CD4-positive, alpha-beta T cell treated with Interleukin-12 subunit alpha and Interleukin-12 subunit beta, for 1 hour (primary cell): ENCODE measurements around the gene PIEZO1.
A peak's percentile ranks its signal among the peaks of the same experiment; 100 is the strongest.
"Not testable (repeated sequence)": the region's sequence is repeated elsewhere in the genome, so short reads cannot be mapped to it uniquely, and the experiment has no call there.

Experiments used
- DNase-seq: peaks from one replicate; pipeline ENCODE4 v3.0.0-alpha.2; 2020

PIEZO1 gene

GRCh38 chr16:88685156-88686061 is 99.6 kb downstream of the PIEZO1 start:
- peak; percentile 62 for DNase-seq

DNA sequence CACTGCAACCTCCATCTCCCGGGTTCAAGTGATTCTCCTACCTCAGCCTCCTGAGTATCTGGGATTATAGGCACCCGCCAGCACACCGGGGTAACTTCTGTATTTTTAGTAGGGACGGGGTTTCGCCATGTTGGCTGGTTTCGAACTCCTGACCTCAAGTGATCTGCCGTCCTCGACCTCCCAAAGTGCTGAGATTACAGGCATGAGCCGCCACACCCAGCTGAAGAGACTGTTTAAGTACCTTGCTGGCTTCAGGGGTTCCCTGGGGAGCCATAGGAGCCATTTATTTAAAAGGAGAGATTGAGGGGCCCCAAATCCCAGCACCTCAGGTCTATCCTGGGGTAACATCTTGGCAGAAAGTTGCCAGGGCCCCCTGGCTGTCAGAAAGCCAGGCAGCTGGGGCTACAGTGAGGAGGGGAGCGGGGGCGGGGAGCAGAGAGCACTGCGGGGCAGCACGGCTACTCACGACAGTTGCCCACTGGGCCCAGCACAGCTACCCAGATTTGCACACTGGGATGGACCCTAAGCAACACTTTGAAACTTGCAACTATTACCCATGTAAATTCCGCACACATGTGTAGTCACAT is 100.4 kb downstream of the PIEZO1 start:
- DNase-seq, result no peak

GRCh38 chr16:88681709-88682451 is 103.1 kb downstream of the PIEZO1 start:
- peak; percentile 58 for DNase-seq

- DNase-seq, result peak; percentile 61
Measured at GRCh38 chr16:88681084-88681680, 103.8 kb downstream of the PIEZO1 start.

DNA sequence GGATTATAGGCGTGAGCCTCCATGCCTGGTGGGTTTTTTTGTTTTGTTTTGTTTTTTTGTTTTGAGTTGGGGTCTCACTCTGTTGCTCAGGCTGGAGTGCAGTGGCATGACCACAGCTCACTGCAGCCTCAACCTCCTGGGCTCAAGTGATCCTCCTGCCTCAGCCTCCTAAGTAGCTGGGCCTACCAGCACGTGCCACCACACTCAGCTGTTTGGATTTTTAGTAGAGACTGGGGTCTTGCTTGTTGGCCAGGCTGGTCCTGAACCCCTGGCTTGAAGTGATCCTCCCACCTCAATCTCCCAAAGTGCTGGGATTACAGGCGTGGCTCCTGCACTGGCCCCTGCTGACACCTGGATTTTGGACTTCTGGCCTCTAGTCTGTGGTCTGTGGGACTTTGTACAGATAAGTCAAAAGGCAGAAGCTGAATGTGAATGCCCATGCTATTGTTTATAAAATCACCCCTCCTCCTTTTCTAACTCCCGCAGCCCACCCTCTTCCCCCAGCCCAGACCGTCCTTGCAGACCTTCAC is 104.4 kb downstream of the PIEZO1 start:
- DNase-seq, result no peak

DNA sequence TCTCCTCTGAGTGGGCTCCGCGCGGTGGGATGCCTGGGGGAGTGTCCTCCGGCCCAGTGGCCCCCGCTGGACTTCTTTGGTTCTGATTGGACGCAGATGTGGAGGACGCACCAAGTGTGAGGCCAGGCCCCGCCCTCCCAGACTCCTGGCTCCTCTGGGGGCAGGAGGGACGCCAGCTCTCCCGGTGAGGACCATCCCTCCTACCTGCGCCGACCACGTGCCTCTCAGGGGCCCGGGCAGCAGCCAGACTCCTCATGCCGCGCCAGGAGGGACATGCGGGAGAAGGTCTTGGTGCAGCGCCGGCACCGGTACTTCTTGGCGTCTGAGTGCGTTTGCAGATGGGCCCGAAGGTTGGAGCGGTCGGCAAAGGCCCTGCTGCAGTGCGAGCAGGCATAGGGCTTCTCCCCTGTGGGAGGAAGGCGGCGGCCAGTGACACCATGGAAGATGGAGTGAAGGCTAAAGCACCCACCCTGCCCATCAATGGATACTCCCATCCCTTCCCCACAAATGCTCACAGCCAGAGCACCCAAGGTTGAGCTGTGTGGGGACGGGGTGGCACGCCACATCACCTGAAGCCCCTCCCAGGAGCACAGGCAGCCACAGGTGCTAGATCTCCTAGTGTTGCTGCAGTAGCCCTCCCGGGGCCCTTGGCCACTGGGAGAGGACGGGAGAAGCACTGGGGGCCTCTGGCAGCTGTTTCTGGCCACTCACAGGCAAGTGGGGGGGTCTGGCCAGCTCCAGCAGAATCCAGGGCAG is 106.6 kb downstream of the PIEZO1 start:
- DNase-seq, result no peak

- no peak for DNase-seq
Measured at GRCh38 chr16:88677721-88678120, 107.3 kb downstream of the PIEZO1 start.

GRCh38 chr16:88676502-88677242 is 108.3 kb downstream of the PIEZO1 start:
- DNase-seq, result no peak

DNA sequence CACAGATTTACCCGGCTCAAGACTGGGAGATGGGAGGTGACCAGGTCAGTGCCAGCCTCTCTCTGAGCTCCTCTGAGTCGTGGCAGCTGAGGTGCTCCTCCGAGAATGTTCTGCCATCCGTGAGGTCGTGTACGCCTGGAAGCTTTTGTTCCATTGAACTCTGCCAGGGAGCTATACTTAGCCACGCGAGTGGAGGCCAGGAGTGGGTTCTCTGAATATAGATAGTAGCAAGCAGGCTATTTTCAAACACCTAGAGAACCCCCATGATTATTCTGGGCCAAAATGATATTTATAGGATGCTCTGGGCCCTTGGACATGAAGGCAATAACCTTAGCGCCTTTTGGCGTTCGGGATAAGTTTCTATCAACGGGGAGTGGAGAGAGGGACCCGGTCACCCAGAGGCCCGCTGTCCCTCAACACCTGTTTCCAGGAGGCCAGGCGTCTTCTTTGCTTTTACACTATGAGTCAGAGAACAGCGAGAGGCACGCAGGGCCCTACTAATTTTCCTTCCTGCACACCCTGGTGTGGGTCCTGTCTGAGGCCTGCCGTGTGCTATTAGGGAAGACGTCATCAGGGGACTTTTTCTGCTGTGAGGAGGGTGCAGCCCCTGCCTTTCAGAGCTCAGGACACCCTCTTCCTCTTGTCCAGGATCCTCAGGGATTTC is 111.2 kb downstream of the PIEZO1 start:
- DNase-seq, result no peak

DNA sequence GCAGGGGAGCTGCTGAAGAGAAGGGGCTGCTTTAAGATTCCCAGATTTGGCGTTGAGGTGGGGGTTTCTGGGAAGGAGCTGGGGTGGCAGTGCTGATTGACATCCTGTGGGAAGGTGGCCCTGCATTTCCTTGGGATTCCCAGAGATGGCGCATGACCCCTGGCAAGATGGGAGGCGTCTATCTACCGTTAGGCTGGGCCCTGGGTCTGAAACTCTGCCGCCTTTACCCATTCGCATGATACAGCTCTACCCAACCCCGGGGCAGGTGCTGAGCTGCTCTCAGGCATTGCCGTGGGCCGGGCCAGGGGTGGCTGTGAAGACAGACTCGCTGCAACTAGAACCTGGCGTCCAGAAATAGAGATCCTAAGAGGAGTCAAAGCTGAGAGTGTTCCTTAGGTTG is 112.2 kb downstream of the PIEZO1 start:
- DNase-seq, result no peak

DNA sequence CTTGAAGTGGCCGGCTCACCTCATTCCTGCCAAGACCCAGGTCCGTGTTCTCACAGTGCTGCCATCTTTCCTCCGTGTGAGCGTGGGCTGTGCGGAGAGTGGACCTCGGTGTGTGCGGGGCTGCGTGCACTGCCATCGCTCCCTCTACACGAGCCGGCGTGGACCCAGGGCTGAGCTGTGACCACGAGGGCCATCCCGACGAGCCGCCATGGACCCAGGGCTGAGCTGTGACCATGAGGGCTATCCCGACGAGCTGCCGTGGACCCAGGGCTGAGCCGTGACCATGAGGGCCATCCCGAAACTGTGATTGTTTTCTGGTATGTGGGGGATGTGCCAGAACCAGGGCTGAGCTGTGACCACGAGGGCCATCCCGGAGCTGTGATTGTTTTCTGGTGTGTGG is 113.2 kb downstream of the PIEZO1 start:
- DNase-seq, result no peak

DNA sequence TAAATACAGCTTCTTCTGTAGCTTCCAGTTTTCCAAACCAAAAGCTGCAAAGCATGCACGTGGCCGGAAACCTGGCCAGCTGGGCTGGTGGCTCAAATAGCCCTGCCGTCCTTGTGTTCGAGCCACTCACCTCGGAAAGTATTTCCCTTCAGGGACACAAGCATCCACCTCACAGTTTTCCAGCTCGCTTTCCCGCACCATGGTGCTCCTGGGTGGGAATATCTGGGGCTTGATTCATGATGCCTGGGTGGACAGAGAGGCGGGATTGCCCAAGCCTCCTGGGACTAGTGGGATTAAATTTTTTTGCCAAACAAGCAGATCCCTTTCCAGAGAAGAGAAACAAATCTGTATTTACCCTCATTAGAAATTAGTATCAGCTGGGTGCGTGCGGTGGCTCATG is 115.0 kb downstream of the PIEZO1 start:
- DNase-seq, result no peak

DNA sequence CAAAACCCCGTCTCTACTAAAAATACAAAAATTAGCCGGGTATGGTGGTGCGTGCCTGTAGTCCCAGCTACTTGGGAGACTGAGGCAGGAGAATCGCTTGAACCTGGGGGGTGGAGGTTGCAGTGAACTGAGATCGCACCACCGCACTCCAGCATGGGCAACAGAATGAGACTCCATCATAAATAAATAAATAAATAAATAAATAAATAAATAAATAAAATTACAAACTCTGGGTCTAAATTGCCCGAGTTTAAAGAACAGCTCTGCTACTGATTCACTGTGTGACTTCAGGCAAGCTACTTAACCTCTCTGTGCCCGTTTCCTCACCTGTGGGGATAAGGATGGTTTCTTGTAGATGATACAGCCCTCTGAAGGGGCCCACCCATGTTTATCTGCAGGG is 115.5 kb downstream of the PIEZO1 start:
- not testable (repeated sequence) for DNase-seq

- no peak for DNase-seq
Measured at GRCh38 chr16:88667461-88667860, 117.6 kb downstream of the PIEZO1 start.

DNA sequence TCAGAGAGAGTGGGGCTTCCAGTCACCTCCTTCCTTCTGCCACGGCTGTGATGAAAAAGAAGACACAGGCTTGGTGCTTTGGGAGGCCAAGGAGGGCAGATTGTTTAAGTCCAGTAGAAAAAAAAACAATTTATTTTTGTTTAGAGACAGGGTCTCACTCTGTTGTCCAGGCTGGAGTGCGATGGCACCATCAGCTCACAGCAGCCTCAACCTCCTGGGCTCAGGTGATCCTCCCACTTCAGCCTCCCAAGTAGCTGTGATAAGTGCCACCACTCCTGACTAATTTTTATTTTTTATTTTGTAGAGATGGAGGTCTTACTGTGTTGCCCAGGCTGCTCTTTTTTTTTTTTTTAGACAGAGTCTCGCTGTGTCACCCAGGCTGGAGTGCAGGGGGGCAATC is 119.5 kb downstream of the PIEZO1 start:
- DNase-seq, result no peak
